Gastroesophageal sphincter (tissue), 4 donors: Measurements from ENCODE around the gene GARIN5B. TPM values are rescaled to one million over a fixed set of nuclear protein-coding genes. Genes with fewer than 3 reads are reported as not detected.
"Not testable (repeated sequence)": the region's sequence is repeated elsewhere in the genome, so short reads cannot be mapped to it uniquely, and the experiment has no call there.

ENCODE experiments used
- ATAC-seq: fragments of 150-250 bp; one replicate; pipeline ENCODE4 v1.9.1; 2016; ENCODE audit warnings: mild to moderate bottlenecking, moderate library complexity
- H3K27ac ChIP-seq, 4 donors: fragments of 200-600 bp; sonication (generic) in 3 of 4; 1 replicate in 3 of 4; 2 replicates in 1 of 4; pipeline ENCODE4 v1.5.1; 2016 to 2019
- H3K27me3 ChIP-seq: fragments of 200-600 bp; sonication (generic); one replicate; pipeline ENCODE4 v1.5.1; 2019
- H3K36me3 ChIP-seq, 2 donors: fragments of 200-600 bp; sonication (generic); one replicate each; pipeline ENCODE4 v1.5.1; 2019; ENCODE audit warnings: control low read depth in 1 of 2
- H3K4me1 ChIP-seq, 3 donors: fragments of 200-600 bp; sonication (generic); 1 replicate in 2 of 3; 2 replicates in 1 of 3; pipeline ENCODE4 v1.5.1; 2016 to 2019; ENCODE audit warnings: control low read depth in 2 of 3
- H3K4me3 ChIP-seq, 2 donors: fragments of 200-600 bp; sonication (generic); one replicate each; pipeline ENCODE4 v1.5.1; 2019; ENCODE audit warnings: mild to moderate bottlenecking in 1 of 2, moderate library complexity in 1 of 2
- H3K9me3 ChIP-seq, 3 donors: fragments of 200-600 bp; sonication (generic); one replicate each; pipeline ENCODE4 v1.5.1; 2017 to 2019; ENCODE audit warnings: control low read depth in 2 of 3
- CTCF ChIP-seq, 4 experiments: fragments of 200-600 bp in 2 of 4; fragments of 450-650 bp in 2 of 4; sonication (generic) in 1 of 4; IDR thresholded peaks; one replicate each; pipeline ENCODE4 v1.5.1; 2017 to 2019; ENCODE audit warnings: antibody characterized with exemption in 4 of 4, mild to moderate bottlenecking in 2 of 4, moderate library complexity in 2 of 4
- EP300 ChIP-seq: sonication (generic); formaldehyde crosslinking; IDR thresholded peaks from one replicate; pipeline ENCODE4 v1.6.1; 2017; ENCODE audit warnings: antibody characterized with exemption, mild to moderate bottlenecking
- POLR2A ChIP-seq, 2 donors: fragments of 450-650 bp; IDR thresholded peaks; one replicate each; pipeline ENCODE4 v1.6.1; 2017; ENCODE audit warnings: antibody characterized with exemption in 2 of 2, mild to moderate bottlenecking in 2 of 2, moderate library complexity in 1 of 2
- POLR2AphosphoS5 ChIP-seq: sonication (generic); formaldehyde crosslinking; IDR thresholded peaks from one replicate; pipeline ENCODE4 v1.6.1; 2017; ENCODE audit warnings: antibody characterized with exemption
- WGBS, 2 donors: methylation state at CpG; one replicate each; pipeline ENCODE4 v1.1.5; 2018; ENCODE audit warnings: low coverage in 1 of 2; 5-methylcytosine and 5-hydroxymethylcytosine counted together
- total RNA-seq, 4 donors: library from RNA; depleted of rRNA; stranded (reverse); fragments of >200 nt; gene quantifications; one replicate each; pipeline ENCODE4 v1.1.0, GENCODE V29; 2016

GARIN5B gene
- total RNA-seq, 4 donors from 2014 or later: not detected

- peaks cover 0 to 26% of the 10 kb centered on the region in 2 donors for H3K36me3 ChIP-seq
- H3K27ac ChIP-seq: peak within 1 kb of the TSS; percentile 90 to 98 (median 91)
- 0% methylated on average over 1 to 10 of the region's 63 CpGs for WGBS, 2 donors
- peaks cover 15% of the 10 kb centered on the region for H3K27me3 ChIP-seq
- peak; percentile 94 for ATAC-seq
- TF ChIP-seq POLR2AphosphoS5 (no peak), CTCF (IDR thresholded peaks at IDR 0.05) (peak in 3 of 4 experiments; percentile 36 to 74 (median 73))
- no peaks in the 10 kb centered on the region for H3K9me3 ChIP-seq
- peaks cover 0 to 34% (median 20%) of the 10 kb centered on the region in 3 donors for H3K4me1 ChIP-seq
- H3K4me3 ChIP-seq: peak within 1 kb of the TSS; percentile 73 to 94
Measured at GRCh38 chr19:55339105-55339888, 23.8 kb downstream of the GARIN5B start, which contains the start of gene KMT5C. KMT5C (plus strand) TSS chr19:55339876; CDS start chr19:55341937, 2,061 bp downstream.

GRCh38 chr19:55336101-55336500, 27.0 kb downstream of the GARIN5B start:
- no peak overlapping the region for H3K4me3 ChIP-seq
- peaks cover 35% of the 10 kb centered on the region for H3K27me3 ChIP-seq
- H3K36me3 ChIP-seq: no peaks in the 10 kb centered on the region
- no peak overlapping the region for H3K27ac ChIP-seq
- 68 to 78% methylated on average over 7 of the region's 7 CpGs for WGBS, 2 donors
- TF ChIP-seq POLR2A (IDR thresholded peaks at IDR 0.05) (no peak), EP300 (no peak), CTCF (IDR thresholded peaks at IDR 0.05) (no peak), POLR2AphosphoS5 (no peak)
- ATAC-seq: no peak
- H3K9me3 ChIP-seq: no peaks in the 10 kb centered on the region
- peaks cover 0 to 22% (median 13%) of the 10 kb centered on the region in 3 donors for H3K4me1 ChIP-seq

GRCh38 chr19:55333870-55334269, 29.2 kb downstream of the GARIN5B start:
- no peak for ATAC-seq
- TF ChIP-seq EP300 (no peak), CTCF (IDR thresholded peaks at IDR 0.05) (no peak), POLR2AphosphoS5 (no peak), POLR2A (IDR thresholded peaks at IDR 0.05) (no peak)
- WGBS, 2 donors: 71 to 82% methylated on average over 9 to 10 of the region's 11 CpGs

GRCh38 chr19:55329791-55330190, 33.3 kb downstream of the GARIN5B start:
- not testable (repeated sequence) for H3K36me3 ChIP-seq, H3K4me1 ChIP-seq, H3K27ac ChIP-seq, H3K4me3 ChIP-seq, H3K9me3 ChIP-seq, ATAC-seq
- WGBS, 2 donors: 84 to 86% methylated on average over 4 to 5 of the region's 6 CpGs
- peaks cover 31% of the 10 kb centered on the region for H3K27me3 ChIP-seq

More at GRCh38 chr19:55333870-55334269, 29.2 kb downstream of the GARIN5B start:
- no peaks in the 10 kb centered on the region for H3K9me3 ChIP-seq
- H3K27ac ChIP-seq: no peak overlapping the region
- peaks cover 0 to 9% (median 4%) of the 10 kb centered on the region in 3 donors for H3K4me1 ChIP-seq
- no peak overlapping the region for H3K4me3 ChIP-seq
- peaks cover 41% of the 10 kb centered on the region for H3K27me3 ChIP-seq
- H3K36me3 ChIP-seq: no peaks in the 10 kb centered on the region

GRCh38 chr19:55328774-55329318, 34.2 kb downstream of the GARIN5B start:
- not testable (repeated sequence) for H3K4me3 ChIP-seq, H3K27ac ChIP-seq, H3K4me1 ChIP-seq, ATAC-seq, H3K9me3 ChIP-seq, H3K36me3 ChIP-seq
- peaks cover 21% of the 10 kb centered on the region for H3K27me3 ChIP-seq
- WGBS, 2 donors: 60 to 85% methylated on average over 4 of the region's 4 CpGs

- 76 to 90% methylated on average over 6 to 12 of the region's 14 CpGs for WGBS, 2 donors
- H3K9me3 ChIP-seq: no peaks in the 10 kb centered on the region
- H3K4me1 ChIP-seq: peaks cover 0 to under 1% (median 0%) of the 10 kb centered on the region in 3 donors
- peak within 1 kb of the TSS in 1 of 2 donors; percentile 8 for H3K4me3 ChIP-seq
- peak within 1 kb of the TSS in 1 of 4 donors; percentile 49 for H3K27ac ChIP-seq
- TF ChIP-seq POLR2AphosphoS5 (no peak), CTCF (IDR thresholded peaks at IDR 0.05) (no peak), POLR2A (IDR thresholded peaks at IDR 0.05) (no peak), EP300 (no peak)
- no peaks in the 10 kb centered on the region for H3K36me3 ChIP-seq
- no peak for ATAC-seq
- peaks cover 25% of the 10 kb centered on the region for H3K27me3 ChIP-seq
Measured at GRCh38 chr19:55325172-55325571, 37.9 kb downstream of the GARIN5B start, which contains the start of gene TMEM150B. TMEM150B (minus strand) TSS chr19:55325341; CDS start chr19:55321036, 4,305 bp downstream.
